ENCODE results near the gene PLA2G6.

- TF ChIP-seq, protein P1, sequence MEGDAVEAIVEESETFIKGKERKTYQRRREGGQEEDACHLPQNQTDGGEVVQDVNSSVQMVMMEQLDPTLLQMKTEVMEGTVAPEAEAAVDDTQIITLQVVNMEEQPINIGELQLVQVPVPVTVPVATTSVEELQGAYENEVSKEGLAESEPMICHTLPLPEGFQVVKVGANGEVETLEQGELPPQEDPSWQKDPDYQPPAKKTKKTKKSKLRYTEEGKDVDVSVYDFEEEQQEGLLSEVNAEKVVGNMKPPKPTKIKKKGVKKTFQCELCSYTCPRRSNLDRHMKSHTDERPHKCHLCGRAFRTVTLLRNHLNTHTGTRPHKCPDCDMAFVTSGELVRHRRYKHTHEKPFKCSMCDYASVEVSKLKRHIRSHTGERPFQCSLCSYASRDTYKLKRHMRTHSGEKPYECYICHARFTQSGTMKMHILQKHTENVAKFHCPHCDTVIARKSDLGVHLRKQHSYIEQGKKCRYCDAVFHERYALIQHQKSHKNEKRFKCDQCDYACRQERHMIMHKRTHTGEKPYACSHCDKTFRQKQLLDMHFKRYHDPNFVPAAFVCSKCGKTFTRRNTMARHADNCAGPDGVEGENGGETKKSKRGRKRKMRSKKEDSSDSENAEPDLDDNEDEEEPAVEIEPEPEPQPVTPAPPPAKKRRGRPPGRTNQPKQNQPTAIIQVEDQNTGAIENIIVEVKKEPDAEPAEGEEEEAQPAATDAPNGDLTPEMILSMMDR (IDR thresholded peaks at IDR 0.05) = no peak
- no peak for TF ChIP-seq POLR2A (IDR thresholded peaks at IDR 0.05)
Observed at GRCh38 chr22:38162881-38163843, 18.5 kb downstream of the PLA2G6 start.
